GM18951 (cell line): ENCODE measurements around the gene PDZRN4.

Experiments
- POLR2A ChIP-seq: IDR thresholded peaks from 4 replicates; pipeline ENCODE4 v1.6.1; 2011; ENCODE audit warnings: mild to moderate bottlenecking; ENCODE audit not compliant: insufficient read length, insufficient read depth; ENCODE audit errors: extremely low read depth
- in situ Hi-C: fragments of 300-500 bp; cut with MboI; formaldehyde crosslinking; loops from one replicate; pipeline ENCODE4 v1.12.0; 2022; ENCODE audit warnings: low sequenced_read_pairs, mixed read lengths, inconsistent platforms; ENCODE audit not compliant: unreplicated experiment

PDZRN4 gene

GRCh38 chr12:41438854-41439541 is 250.9 kb downstream of the PDZRN4 start:
- TF ChIP-seq POLR2A, result no peak
- in situ Hi-C loops, result no loop called here

- in situ Hi-C loops, result no loop called here
These were observed 251.7 kb downstream of the PDZRN4 start for GRCh38 chr12:41439801-41440200.

GRCh38 chr12:41441180-41441579 is 253.1 kb downstream of the PDZRN4 start:
- no peak for TF ChIP-seq POLR2A
- in situ Hi-C loops, result no loop called here

More at GRCh38 chr12:41439801-41440200, 251.7 kb downstream of the PDZRN4 start:
- TF ChIP-seq POLR2A, result no peak

GRCh38 chr12:41442896-41443295 is 254.8 kb downstream of the PDZRN4 start:
- TF ChIP-seq POLR2A, result no peak
- in situ Hi-C loops, result no loop called here

- in situ Hi-C loops, result no loop called here
- no peak for TF ChIP-seq POLR2A
These were observed 255.6 kb downstream of the PDZRN4 start for GRCh38 chr12:41443690-41444089.

- TF ChIP-seq POLR2A, result no peak
- in situ Hi-C loops, result no loop called here
These were observed 264.8 kb downstream of the PDZRN4 start for GRCh38 chr12:41452838-41453407.

GRCh38 chr12:41453409-41453808 is 265.3 kb downstream of the PDZRN4 start:
- no peak for TF ChIP-seq POLR2A
- in situ Hi-C loops, result no loop called here

- in situ Hi-C loops, result no loop called here
- no peak for TF ChIP-seq POLR2A
These were observed 271.2 kb downstream of the PDZRN4 start for GRCh38 chr12:41459111-41459905.

GRCh38 chr12:41459906-41460214 is 271.7 kb downstream of the PDZRN4 start:
- no peak for TF ChIP-seq POLR2A
- in situ Hi-C loops, result no loop called here

- TF ChIP-seq POLR2A, result no peak
- in situ Hi-C loops, result no loop called here
These were observed 272.8 kb downstream of the PDZRN4 start for GRCh38 chr12:41460906-41461305.

- in situ Hi-C loops, result no loop called here
- TF ChIP-seq POLR2A, result no peak
These were observed 274.2 kb downstream of the PDZRN4 start for GRCh38 chr12:41462312-41462711.

- in situ Hi-C loops, result no loop called here
- no peak for TF ChIP-seq POLR2A
These were observed 277.4 kb downstream of the PDZRN4 start for GRCh38 chr12:41465526-41465925.

GRCh38 chr12:41466300-41466699 is 278.2 kb downstream of the PDZRN4 start:
- no peak for TF ChIP-seq POLR2A
- in situ Hi-C loops, result no loop called here

GRCh38 chr12:41466802-41467201 is 278.7 kb downstream of the PDZRN4 start:
- TF ChIP-seq POLR2A, result no peak

More at GRCh38 chr12:41466802-41467201, 278.7 kb downstream of the PDZRN4 start:
- in situ Hi-C loops, result no loop called here
